Cortex of kidney (tissue), 1 donor: Measurements from ENCODE around the gene MAEA.
"Not testable (repeated sequence)": the region's sequence is repeated elsewhere in the genome, so short reads cannot be mapped to it uniquely, and the experiment has no call there.

ENCODE experiments used
- DNase-seq: peaks from one replicate; lab custom pipeline; 2025; lab: John Stamatoyannopoulos, UW

The MAEA gene

DNA sequence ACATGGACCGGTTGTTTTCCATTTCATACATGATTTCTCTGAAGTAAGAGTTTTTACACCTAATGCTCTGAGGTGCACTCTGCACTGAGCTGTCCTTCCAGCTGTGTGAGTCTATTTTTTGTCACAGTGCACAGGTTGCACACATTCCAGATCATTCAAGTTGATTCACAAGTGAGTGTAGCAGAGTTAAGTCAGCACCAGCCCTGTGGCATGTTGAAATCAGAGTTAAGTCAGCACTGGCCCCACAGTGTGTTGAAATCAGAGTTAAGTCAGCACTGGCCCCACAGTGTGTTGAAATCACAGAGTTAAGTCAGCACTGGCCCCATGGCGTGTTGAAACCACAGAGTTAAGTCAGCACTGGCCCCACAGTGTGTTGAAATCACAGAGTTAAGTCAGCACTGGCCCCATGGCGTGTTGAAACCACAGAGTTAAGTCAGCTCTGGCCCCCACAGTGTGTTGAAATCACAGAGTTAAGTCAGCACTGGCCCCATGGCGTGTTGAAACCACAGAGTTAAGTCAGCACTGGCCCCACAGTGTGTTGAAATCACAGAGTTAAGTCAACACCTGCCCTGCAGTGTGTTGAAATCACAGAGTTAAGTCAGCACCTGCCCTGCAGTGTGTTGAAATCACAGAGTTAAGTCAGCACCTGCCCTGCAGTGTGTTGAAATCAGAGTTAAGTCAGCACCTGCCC lies 45.6 kb downstream of the MAEA start:
- DNase-seq = not testable (repeated sequence)

DNA sequence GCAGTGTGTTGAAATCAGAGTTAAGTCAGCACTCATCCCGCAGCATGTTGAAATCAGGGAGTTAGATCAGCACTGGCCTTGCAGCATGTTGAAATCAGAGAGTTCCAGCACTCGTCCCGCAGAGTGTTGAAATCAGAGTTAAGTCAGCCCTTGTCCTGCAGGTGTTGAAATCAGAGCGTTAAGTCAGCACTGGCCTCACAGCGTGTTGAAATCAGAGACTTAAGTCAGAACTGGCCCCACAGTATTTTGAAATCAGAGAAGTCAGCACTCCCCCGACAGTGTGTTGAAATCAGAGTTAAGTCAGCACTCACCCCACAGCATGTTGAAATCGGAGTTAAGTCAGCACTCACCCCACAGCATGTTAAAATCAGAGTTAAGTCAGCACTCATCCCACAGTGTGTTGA lies 46.4 kb downstream of the MAEA start:
- no peak for DNase-seq

DNA sequence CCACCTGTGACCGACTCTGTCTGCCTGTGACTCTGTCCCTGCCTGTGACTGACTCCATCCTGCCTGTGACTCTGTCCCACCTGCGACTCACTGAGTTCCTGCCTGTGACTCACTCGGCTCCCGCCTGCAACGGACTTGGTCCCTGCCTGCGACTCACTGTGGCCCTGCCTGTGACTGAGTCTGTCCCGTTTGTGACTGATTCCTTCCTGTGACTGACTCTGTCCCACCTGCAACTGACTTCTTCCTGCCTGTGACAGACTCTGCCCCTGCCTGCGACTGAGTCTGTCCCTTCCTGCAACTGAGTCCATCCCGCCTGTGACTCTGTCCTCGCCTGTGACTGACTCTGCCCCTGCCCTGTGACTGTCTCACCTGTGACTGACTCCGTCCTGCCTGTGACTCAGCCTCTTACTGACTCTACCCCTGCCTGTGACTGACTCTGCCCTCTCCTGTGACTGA lies 47.7 kb downstream of the MAEA start:
- no peak for DNase-seq

DNA sequence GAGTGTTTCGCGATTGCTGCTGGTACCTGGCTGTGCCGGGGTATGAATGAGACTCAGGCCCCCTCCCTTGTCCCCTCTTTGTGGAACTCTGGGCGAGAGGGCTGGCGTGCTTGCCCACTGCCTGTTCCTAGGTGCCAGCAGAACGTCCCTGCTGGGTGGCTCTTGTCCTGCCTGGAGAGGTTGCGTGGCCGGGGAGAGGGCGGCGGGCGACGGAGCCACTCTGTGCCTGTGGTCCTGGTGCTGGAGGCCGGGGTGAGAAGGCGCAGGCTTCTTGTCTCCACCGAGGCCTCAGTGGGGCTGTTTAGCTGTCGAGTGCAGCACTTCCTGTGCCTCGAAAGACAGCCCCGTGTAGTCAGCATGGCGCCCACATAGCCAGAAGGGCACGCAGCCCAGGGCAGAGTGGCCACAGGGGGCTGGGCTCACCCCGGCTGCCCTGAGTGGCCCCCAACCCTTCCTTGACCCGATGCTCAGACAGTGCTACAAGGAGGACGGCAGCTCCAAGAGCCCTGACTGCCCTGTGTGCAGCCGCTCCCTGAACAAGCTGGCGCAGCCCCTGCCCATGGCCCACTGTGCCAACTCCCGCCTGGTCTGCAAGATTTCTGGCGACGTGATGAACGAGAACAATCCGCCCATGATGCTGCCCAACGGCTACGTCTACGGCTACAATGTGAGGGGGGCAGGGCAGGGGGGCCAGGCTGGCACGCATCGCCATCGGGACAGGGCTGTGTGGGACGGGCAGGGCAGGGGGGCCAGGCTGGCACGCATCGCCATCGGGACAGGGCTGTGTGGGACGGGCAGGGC lies 48.5 kb downstream of the MAEA start:
- DNase-seq = no peak

DNA sequence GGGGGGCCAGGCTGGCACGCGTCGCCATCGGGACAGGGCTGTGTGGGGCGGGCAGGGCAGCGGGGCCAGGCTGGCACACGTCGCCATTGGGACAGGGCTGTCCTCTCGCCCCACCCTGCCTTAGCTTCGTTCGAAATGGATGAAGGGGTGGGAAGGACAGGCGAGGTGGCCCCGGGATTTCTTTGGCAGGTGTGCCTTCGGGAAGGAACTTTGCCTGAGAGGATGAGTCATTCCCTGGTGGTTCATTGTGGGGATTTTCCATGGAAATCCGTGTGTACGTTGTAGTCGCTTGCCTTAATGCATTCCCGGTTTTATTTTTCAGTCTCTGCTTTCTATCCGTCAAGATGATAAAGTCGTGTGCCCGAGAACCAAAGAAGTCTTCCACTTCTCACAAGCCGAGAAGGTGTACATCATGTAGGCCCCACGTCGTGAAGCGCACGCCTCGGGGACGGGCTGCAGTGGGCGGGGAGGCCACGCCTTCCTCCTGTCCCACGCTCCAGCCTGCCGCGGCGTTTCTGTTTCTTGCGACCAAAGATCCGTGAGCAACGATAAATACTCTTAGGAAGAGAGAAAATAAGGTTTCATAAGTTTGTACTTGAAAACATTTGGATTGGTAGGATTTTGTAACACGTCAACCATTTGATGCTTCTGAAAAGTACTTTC lies 49.2 kb downstream of the MAEA start:
- no peak for DNase-seq

DNA sequence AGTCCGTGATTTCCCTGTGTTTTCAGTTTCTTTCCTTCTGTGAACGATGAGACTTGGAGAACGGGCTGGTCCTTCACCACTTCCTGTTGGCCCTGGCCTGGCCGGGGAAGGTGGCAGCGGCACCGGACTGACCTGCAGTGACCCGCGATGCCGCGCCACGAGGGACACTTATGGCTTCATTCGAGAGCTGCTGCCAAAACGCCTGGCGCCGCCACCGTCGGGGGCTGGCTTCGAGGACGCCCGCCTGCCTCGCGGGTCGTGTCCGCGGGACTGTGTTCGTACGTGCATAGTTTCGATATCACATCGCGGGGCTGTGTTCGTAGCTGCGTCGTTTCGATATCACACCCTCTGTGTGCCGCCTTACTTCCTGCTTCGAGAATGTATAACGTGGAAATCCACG lies 49.8 kb downstream of the MAEA start:
- DNase-seq = no peak

DNA sequence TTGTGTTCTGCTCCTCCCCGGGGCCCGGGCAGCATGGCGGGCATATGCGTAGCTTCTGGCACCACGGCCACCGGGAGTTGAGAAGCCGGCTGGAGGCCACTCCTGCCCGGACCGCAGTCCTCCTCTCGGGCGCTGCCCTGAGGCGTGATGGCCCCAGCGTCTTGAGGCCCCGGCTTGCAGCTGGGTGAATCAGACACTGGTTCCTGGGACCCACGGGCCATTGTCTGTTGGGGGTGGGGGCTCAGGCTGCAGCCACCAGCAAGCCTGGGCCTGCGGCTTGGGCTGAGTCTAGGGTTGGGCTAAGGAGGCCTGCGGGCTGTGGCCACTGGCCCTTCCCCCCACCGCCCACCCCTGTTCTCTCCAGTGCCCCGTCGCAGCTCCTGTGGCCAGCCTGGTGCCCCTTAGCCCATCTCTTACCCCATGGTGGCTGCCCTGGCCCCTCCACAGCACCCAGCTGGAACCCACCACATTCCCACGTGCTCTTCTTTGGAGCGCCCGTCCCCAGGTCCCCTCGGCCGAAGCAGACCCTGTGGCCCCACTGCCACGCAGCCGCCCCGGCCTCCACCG lies 50.6 kb downstream of the MAEA start:
- no peak for DNase-seq

DNA sequence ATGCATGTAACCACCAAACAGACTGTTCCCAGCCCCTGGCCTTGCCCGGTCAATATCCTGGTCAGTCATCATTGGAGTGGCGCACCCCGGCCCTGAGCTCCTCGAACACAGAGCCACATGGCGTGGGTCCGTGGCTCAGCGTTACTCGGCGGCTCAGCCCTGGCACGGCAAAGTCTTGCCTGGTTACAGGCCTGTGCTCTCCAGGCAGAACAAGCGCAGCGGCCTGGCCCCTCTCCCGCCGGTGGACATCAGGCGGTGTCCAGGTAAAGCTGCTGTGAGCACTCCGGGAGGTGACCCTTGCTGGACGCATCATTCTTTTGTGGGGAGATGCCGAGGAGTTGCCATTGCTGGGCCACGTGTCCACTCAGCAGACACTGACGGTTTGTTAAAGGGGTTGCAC lies 51.2 kb downstream of the MAEA start:
- DNase-seq = no peak

DNA sequence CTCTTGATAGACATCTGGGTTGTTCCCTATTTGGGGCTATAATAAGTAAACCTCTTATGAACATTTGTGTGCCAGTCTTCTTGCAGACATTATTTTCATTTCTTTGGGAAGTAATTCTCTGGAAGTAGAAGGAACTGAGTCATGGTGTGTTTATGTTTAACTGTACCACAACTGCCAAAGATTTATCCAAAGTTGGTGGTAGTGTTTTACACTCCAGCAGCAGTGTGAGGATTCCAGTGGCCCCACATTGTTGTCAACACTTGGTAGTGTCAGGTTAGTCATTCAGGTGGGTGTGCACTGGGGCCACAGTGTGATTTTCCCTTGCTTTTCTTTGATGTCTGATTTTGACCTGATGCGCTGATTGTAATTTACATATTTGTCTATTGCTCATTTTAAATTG lies 52.3 kb downstream of the MAEA start:
- no peak for DNase-seq

DNA sequence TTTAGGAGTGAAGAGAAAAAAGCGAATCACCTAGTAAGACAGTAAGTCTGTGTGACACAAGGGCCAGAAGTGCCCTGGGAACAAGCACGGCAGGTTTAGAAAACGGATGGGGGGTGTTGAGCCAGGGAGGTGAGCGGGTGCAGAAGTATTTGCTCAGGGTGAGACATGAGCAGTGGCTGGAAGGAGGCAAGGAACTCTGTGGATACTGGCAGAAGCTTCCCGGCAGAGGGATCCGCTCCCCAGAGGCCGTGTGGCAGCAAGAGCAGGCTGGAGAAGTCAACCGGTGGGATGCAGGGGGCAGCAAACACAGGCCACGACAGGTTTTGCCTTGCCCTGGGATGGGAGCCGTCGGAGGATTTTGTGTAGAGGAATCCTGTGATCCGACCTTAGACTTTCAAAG lies 55.0 kb downstream of the MAEA start:
- DNase-seq = no peak

DNA sequence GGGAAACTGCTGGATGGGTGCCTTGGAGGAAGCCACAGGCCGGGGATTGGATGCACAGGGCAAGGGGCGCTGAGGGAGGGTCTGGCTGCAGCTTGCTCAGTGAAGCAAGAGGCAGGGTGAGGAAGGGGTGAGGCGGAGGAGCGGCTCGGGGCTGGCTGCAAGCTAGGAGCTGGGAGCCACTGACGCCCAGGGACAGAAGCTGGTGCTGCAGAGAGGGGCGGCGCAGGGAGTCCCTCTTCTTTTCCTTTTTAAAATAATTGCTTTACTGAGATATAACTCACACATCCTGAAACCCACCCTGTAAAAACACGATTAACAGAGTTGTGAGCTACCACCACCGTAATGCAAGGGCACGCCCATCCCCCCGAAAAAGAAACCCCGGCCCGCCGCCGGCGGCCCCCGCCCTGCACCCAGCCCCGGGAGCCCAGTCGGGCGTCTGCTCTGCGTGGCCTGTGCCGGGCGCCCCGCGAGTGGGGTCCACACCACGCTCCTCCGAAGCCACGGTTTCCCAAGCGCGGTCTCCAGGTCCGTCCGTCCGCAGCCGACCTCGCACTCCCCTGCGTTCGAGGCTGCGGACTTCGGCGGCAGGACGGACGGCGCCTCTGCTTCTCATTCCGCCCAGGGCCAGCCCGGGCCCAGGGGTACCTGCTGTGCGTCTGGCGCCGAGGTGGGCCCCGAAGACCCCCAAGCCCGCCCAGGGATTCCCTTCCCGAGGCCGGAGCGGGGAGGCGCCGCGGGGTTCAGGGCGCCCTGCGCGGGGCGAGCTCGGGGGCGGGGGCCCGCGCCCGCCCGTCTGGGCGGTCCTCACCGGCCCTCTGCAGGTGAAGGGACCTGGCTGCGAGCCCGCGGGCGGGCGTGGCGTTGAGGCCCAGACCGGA lies 56.5 kb downstream of the MAEA start:
- DNase-seq = no peak

DNA sequence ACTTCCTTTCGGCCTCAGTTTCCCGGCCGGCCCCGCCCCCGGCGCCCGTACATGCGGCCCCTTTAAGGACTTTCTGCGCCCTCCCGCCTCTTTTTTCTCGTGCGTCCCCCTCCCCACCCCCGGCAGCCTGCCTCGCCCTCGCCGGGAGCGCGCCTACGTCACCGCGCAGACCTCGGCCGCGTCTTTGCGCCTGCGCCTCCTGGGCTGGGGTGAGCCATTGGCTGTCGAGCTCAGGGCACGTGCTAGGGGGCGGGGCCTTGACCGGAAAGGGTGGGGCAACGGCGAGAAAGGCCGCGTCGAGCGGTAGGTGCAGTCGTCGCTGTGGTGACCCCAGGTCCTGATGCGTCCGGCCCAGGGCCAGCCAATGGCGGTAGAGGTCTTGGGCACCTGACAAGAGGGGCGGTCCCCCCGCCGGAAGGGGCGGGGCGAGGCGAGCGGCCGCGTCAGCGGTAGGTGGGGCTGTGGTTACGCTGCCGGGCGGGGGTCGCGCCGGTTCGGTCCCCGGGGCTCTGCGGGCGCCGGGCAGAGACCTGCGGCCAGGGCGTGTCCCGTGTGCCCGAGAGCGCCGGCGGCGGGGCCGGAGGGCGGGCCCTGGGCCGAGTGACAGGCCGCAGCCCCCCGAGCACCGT lies 57.2 kb downstream of the MAEA start, which contains the start of gene UVSSA:
UVSSA (plus strand) TSS at position 428 of the 629 bp plus-strand sequence. CDS start 884 bp downstream, outside the sequence.
- peak; percentile 92 for DNase-seq

DNA sequence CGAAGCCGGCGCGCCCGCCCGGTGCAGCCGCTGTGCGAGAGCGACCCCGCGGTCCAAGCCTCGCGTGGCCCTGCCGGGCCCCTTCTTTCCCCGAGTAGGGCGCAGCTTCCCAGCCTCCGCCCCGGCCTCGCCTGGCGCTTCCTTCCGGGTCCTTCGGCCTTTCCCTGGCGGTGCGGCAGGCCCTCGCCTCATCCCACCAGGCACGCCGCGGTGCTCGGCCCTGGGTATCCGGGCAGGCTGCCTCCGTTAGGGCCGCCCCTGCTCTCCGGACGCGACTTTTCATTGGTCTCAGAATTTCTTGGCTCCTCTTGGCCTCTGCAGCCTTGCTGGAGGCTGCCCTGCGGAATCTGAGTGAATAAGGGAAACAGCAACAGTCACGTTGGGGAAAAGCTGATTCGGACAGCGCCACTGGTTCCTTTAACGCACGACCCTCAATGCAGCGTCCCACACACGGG lies 57.7 kb downstream of the MAEA start:
- DNase-seq = no peak

DNA sequence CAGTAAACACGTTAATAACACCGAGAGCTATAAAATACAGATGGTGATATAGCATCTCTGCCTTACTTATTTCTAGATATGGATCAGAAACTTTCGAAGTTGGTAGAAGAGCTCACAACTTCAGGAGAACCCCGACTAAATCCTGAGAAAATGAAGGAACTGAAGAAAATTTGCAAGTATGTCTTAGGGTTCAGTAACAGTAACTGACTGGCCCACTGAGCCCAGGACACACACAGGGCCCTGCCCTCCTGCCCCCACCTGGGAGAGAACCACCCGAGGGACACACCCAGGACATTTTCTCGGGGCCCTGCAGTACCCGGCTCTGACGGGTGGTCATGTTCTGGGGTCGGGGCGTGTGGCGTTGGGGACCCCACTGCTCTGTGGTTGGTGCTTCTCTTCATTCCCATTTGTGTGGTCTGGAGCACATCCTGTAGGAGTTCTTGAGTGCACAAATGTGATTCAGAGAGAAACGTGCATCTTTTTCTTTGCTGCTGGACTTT lies 58.4 kb downstream of the MAEA start:
- DNase-seq = no peak

DNA sequence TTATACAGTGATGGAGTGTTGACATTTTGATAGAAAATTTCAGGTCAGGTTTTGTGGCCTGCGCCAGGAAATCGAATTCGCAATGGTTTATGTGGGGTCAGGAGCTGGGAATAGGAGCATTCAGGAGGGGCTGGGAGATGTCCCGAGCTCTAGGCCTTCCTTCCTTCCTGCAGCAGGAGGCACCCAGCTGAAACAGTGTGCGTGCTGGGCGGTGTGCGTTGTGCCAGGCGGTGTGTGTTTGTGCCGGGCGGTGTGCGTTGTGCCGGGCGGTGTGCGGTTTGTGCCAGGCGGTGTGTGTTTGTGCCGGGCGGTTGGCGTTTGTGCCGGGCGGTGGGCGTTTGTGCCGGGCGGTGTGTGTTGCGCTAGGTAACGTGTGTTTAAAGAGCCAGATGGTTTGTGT lies 59.1 kb downstream of the MAEA start:
- DNase-seq = no peak

DNA sequence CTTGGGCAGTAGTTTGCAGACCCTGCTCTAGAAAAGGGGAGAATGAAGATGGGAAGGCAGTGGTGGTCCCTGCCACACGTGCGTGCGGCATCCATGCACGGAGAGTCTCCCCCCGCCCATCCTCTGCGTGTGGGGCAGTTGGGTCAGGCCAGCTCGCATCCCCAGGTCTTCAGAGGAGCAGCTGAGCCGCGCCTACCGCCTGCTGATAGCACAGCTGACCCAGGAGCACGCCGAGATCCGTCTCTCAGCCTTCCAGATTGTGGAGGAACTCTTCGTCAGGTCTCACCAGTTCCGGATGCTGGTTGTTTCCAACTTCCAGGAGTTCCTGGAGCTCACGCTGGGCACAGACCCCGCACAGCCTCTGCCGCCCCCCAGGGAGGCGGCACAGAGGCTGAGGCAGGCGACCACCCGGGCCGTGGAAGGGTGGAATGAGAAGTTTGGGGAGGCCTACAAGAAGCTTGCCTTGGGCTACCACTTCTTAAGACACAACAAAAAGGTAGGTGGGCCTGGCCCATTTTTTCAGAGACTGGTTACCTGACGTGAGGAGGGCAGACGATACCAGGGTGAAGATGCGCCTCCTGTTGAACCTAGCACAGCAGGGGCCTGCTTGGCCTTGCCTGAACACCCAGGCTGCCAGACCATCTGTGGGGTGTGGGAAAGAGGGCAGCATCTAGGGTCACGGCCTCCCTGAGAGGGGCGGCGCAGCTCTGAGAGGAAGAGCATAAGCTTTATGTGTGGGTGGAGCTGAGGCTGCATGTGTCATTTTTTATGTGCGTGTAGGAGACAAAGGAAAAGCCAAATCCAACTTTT lies 59.9 kb downstream of the MAEA start:
- DNase-seq = no peak

DNA sequence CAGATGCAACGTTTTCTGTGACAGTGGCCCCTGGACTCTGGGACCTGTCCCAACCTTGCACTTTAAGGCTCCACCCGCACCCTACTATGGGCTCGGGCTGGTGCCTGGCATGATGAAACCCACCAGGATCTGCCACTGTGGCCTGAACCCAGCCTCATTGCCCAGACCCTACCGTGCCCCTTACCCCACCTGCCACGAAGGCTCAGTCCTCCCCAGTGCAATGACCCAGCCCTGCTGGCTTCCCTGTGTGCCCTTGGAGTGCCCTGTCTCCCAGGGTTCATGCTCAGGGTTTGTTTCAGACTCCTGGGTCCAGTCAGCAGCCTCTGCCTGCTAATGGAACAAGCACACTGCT lies 60.5 kb downstream of the MAEA start:
- DNase-seq = no peak

DNA sequence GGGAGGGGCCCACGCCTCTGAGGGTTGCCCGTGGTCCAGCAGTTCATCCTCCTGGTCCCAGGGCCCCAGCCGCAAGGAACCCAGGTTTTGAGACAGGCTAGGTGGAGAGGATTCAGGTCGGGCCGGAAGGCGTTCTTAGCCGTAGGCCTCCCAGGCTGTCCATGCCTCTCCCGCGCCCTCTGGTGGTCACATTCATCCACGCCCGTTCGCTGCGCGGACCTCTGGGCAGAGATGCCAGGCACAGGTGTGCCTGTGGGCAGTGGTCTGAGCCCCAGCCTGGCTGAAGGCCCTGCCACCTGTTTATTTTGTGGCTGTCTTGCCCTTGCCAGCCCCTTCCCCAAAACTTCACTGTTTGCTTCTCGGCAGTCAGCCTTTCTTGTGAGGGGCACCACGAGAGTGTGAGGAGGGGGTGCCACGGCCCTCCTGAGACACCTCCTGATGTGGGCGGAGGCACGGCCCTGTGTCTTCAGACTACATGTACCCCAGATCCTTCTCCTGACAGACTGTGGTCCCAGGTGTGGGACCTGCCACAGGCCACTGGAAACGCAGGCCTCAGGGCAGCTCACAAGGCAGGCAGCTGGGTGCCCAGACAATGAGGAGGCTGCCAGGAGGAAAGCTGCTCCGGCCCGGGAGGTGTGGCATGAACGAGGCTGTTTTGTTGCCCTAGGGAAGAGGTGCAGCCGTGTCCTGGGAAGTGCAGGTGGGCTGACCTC lies 62.3 kb downstream of the MAEA start:
- no peak for DNase-seq

DNA sequence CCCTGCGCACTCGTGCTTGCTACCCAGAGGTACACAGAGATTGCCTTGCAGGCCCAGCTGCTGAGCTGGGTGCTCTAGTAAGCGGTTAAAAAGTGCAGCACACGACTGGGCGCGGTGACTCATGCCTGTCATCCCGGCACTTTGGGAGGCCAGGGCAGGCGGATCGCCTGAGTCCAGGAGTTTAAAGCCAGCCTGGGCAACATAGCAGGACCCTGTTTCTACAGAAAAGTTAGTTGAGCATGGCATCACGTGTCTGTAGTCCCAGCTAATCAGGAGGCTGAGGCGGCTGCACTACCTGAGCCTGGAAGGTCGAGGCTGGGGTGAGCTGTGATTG lies 62.8 kb downstream of the MAEA start:
- no peak for DNase-seq
